Measurements from ENCODE around the gene GNAS-AS1.

GNAS-AS1 gene

GRCh38 chr20:58778760-58779159, 71.9 kb downstream of the GNAS-AS1 start:
- DNase-seq (ENCODE audit: low spot score) = no peak

- DNase-seq (ENCODE audit: low spot score) = no peak
Measured at GRCh38 chr20:58777657-58778056, 73.0 kb downstream of the GNAS-AS1 start.

GRCh38 chr20:58776109-58776508, 74.6 kb downstream of the GNAS-AS1 start:
- DNase-seq (ENCODE audit: low spot score) = no peak

- DNase-seq (ENCODE audit: low spot score) = no peak
Measured at GRCh38 chr20:58775371-58775770, 75.3 kb downstream of the GNAS-AS1 start.

GRCh38 chr20:58774667-58775263, 75.9 kb downstream of the GNAS-AS1 start:
- DNase-seq (ENCODE audit: low spot score) = no peak

- DNase-seq (ENCODE audit: low spot score) = no peak
Measured at GRCh38 chr20:58774214-58774613, 76.5 kb downstream of the GNAS-AS1 start.

- DNase-seq (ENCODE audit: low spot score) = no peak
Measured at GRCh38 chr20:58772786-58773185, 77.9 kb downstream of the GNAS-AS1 start.
